ENCODE results near the gene HDAC8.

Gene HDAC8

GRCh38 chrX:72280321-72280845 is 292.3 kb downstream of the HDAC8 start:
- DNase-seq: peak; percentile 22

Data from fibroblast of skin of abdomen (primary cell).